ENCODE measurements around the gene PCDHA6.
"Not testable (repeated sequence)": the region's sequence is repeated elsewhere in the genome, so short reads cannot be mapped to it uniquely, and the experiment has no call there.

PCDHA6 gene, protein sequence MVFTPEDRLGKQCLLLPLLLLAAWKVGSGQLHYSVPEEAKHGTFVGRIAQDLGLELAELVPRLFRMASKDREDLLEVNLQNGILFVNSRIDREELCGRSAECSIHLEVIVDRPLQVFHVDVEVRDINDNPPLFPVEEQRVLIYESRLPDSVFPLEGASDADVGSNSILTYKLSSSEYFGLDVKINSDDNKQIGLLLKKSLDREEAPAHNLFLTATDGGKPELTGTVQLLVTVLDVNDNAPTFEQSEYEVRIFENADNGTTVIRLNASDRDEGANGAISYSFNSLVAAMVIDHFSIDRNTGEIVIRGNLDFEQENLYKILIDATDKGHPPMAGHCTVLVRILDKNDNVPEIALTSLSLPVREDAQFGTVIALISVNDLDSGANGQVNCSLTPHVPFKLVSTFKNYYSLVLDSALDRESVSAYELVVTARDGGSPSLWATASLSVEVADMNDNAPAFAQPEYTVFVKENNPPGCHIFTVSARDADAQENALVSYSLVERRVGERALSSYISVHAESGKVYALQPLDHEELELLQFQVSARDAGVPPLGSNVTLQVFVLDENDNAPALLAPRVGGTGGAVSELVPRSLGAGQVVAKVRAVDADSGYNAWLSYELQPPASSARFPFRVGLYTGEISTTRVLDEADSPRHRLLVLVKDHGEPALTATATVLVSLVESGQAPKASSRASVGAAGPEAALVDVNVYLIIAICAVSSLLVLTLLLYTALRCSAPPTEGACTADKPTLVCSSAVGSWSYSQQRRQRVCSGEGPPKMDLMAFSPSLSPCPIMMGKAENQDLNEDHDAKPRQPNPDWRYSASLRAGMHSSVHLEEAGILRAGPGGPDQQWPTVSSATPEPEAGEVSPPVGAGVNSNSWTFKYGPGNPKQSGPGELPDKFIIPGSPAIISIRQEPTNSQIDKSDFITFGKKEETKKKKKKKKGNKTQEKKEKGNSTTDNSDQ

DNA sequence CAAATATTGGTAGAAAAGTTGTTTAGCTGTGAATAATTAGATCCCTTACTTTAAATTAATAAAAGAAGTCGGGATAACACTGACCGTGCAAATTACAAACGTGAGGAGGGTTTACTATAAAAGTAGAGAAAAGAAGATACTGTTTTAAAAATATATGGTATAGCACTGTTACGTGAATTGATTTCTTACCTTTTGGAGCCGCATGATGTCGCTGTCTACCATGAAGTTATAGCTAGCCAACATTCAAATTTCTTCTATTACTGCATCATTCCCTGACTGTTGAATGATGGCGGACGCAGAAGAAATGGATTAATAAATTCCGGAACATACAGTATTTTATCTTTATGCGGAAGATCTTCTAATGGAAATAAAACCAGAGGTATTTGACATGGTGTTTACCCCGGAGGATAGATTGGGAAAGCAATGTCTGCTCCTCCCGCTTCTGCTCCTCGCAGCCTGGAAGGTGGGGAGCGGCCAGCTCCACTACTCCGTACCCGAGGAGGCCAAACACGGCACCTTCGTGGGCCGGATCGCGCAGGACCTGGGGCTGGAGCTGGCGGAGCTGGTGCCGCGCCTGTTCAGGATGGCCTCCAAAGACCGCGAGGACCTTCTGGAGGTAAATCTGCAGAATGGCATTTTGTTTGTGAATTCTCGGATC lies at the start of gene PCDHA6:
TSS of gene PCDHA6 (plus strand) at position 257 of the 658 bp plus-strand sequence. CDS start at position 389, 132 bp downstream.
- no peak for DNase-seq

DNA sequence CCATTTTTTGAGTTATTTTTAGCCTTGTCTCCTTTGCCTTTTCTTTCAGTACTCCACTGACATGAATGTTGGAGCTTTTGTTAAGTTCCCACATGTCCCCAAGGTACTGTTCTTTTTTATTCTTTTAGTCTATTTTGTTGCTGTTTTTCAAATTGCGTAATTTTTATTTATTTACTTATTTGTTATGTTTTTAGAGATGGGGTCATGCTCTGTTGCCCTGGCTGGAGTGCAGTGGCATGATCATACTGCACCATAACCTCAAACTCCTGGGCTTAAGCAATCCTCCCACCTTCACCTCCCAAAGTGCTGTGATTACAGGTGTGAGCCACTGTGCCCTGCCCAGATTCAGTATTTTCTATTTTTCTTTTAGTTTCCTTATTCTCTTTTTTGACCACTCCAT lies 47.2 kb upstream of the PCDHA6 start:
- no peak for DNase-seq

DNA sequence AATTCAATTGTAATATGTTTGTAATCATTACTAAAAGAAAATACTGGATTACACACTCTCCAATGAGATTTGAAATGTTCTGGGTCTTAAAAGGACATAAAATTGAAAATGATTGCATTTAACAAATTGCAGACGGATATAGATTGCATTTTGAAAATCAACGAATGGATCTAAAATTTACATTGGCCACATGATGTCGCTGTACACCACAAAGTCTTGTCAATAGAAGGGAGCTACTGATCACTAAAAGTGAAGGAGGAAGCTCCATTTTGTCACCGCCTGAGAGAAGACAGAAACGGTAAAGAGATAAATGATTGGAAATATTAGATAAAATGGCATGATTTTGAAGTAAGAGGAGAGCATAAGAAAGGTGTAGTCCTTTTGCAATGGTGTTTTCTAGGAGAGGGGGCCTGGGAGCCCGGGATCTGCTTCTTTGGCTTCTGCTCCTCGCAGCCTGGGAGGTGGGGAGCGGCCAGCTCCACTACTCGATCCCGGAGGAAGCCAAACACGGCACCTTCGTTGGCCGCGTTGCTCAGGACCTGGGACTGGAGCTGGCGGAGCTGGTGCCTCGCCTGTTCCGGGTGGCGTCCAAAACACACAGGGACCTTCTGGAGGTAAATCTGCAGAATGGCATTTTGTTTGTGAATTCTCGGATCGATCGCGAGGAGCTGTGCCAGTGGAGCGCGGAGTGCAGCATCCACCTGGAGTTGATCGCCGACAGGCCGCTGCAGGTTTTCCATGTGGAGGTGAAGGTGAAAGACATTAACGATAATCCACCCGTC lies 41.7 kb upstream of the PCDHA6 start, which contains the start of gene PCDHA1:
TSS of gene PCDHA1 (plus strand) at position 236 of the 782 bp plus-strand sequence.
- DNase-seq, result no peak

GRCh38 chr5:140787422-140787821 lies 40.3 kb upstream of the PCDHA6 start:
- not testable (repeated sequence) for DNase-seq

DNA sequence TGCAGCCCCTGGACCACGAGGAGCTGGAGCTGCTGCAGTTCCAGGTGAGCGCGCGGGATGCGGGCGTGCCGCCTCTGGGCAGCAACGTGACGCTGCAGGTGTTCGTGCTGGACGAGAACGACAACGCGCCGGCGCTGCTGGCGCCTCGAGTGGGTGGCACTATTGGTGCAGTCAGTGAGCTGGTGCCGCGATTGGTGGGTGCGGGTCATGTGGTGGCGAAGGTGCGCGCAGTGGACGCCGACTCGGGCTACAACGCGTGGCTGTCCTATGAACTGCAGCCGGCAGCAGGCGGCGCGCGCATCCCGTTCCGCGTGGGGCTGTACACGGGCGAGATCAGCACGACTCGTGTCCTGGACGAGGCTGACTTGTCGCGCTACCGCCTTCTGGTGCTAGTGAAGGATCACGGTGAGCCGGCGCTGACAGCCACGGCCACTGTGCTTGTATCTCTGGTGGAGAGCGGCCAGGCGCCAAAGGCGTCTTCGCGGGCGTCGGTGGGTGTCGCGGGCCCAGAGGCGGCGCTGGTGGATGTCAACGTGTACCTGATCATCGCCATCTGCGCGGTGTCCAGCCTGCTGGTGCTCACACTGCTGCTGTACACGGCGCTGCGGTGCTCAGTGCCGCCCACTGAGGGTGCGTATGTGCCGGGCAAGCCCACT lies 39.8 kb upstream of the PCDHA6 start:
- not testable (repeated sequence) for DNase-seq

GRCh38 chr5:140791089-140791488 lies 36.7 kb upstream of the PCDHA6 start:
- no peak for DNase-seq

DNA sequence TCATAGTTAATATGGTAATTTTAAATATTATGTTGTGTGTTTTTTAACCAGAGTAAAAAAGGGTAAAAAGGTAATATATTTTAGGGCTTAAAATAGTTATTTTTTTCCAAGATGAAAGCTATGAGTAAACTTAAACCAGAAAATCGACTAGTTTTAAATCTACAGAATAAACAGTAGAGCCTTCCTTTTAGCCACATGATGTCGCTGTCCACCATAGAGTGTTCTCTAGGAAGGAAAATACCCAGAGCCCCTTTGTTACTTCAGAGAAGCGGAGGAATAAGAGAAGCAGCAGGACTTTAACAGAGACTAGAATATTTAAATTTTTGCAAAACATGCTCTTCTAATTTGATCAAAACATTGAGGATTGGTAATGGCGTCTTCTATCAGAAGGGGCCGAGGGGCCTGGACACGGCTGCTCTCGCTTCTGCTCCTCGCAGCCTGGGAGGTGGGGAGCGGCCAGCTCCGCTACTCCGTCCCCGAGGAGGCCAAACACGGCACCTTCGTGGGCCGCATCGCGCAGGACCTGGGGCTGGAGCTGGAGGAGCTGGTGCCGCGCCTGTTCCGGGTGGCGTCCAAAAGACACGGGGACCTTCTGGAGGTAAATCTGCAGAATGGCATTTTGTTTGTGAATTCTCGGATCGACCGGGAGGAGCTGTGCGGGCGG lies 33.0 kb upstream of the PCDHA6 start, which contains the start of gene PCDHA2:
TSS of gene PCDHA2 (plus strand) at position 258 of the 664 bp plus-strand sequence.
- no peak for DNase-seq

DNA sequence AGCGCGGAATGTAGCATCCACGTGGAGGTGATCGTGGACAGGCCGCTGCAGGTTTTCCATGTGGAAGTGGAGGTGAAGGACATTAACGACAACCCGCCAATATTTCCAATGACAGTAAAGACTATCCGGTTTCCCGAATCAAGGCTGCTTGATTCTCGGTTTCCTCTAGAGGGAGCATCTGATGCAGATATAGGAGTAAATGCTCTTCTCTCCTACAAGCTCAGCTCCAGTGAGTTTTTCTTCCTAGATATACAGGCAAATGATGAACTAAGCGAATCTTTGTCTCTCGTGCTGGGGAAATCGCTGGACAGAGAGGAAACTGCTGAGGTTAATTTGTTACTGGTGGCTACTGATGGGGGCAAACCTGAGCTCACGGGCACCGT lies 32.5 kb upstream of the PCDHA6 start:
- DNase-seq, result no peak

GRCh38 chr5:140796072-140796717 lies 31.6 kb upstream of the PCDHA6 start:
- DNase-seq, result not testable (repeated sequence)

DNA sequence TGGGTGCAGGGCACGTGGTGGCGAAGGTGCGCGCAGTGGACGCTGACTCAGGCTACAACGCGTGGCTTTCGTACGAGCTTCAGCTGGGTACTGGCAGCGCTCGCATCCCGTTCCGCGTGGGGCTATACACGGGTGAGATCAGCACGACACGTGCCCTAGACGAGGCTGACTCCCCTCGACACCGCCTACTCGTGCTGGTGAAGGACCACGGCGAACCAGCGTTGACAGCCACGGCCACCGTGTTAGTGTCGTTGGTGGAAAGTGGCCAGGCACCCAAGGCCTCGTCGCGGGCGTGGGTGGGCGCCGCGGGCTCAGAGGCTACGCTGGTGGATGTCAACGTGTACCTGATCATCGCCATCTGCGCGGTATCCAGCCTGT lies 31.1 kb upstream of the PCDHA6 start:
- no peak for DNase-seq

- DNase-seq, result no peak
Observed at GRCh38 chr5:140800816-140801493, 26.8 kb upstream of the PCDHA6 start, which contains the start of gene PCDHA3. Gene PCDHA3, plus strand, starts transcription at chr5:140801057.

- DNase-seq, result no peak
Observed at GRCh38 chr5:140801494-140801841, 26.3 kb upstream of the PCDHA6 start.

DNA sequence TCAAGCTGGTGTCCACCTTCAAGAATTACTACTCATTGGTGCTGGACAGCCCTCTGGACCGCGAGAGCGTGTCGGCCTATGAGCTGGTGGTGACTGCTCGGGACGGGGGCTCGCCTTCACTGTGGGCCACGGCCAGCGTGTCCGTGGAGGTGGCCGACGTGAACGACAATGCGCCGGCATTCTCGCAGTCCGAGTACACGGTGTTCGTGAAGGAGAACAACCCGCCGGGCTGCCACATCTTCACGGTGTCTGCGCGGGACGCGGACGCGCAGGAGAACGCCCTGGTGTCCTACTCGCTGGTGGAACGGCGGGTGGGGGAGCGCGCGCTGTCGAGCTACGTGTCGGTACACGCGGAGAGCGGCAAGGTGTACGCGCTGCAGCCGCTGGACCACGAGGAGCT lies 25.4 kb upstream of the PCDHA6 start:
- not testable (repeated sequence) for DNase-seq

- no peak for DNase-seq
Observed at GRCh38 chr5:140802781-140803271, 24.9 kb upstream of the PCDHA6 start.

DNA sequence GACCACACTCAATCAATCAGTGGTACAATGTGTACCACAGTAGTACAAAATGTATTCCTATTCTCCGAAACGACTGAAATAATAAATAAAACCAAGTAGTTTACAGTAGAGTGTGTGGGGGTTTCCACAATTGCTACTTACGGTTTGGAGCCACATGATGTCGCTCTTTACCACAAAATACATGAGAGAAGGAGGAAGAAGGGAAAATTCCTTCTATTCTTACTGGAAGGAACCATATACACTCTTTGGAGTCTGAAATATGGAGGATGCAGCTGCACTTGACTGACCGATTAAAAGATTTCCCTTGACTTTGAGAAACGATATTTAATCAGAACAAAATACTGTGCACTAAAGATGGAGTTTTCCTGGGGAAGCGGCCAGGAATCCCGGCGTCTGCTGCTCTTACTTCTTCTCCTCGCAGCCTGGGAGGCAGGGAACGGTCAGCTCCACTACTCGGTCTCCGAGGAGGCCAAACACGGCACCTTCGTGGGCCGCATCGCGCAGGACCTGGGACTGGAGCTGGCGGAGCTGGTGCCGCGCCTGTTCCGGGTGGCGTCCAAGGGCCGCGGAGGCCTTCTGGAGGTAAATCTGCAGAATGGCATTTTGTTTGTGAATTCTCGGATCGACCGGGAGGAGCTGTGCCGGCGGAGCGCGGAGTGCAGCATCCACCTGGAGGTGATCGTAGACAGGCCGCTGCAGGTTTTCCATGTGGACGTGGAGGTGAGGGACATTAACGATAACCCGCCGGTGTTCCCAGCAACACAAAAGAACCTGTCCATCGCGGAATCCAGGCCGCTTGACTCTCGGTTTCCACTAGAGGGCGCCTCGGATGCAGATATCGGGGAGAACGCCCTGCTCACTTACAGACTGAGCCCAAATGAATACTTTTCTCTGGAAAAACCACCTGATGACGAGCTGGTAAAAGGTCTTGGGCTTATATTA lies 20.7 kb upstream of the PCDHA6 start, which contains the start of gene PCDHA4:
TSS of gene PCDHA4 (plus strand) at position 235 of the 942 bp plus-strand sequence.
- no peak for DNase-seq

DNA sequence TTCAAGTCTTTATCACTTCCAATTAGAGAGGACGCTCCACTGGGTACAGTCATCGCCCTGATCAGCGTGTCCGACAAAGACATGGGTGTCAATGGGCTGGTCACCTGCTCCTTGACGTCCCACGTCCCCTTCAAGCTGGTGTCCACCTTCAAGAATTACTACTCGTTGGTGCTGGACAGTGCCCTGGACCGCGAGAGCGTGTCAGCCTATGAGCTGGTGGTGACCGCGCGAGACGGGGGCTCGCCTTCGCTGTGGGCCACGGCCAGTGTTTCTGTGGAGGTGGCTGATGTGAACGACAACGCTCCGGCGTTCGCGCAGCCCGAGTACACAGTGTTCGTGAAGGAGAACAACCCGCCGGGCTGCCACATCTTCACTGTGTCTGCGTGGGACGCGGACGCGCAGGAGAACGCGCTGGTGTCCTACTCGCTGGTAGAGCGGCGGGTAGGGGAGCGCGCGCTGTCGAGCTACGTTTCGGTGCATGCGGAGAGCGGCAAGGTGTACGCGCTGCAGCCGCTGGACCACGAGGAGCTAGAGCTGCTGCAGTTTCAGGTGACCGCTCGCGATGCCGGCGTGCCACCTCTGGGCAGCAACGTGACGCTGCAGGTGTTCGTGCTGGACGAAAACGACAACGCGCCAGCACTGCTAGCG lies 19.4 kb upstream of the PCDHA6 start:
- not testable (repeated sequence) for DNase-seq

DNA sequence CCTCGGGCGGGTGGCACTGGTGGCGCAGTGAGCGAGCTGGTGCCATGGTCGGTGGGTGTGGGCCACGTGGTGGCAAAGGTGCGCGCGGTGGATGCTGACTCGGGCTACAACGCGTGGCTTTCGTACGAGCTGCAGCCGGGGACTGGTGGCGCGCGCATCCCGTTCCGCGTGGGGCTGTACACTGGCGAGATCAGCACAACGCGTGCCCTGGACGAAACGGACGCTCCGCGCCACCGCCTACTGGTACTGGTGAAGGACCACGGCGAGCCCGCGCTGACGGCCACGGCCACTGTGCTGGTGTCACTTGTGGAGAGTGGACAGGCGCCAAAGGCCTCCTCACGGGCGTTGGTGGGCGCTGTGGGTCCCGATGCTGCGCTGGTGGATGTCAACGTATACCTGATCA lies 18.9 kb upstream of the PCDHA6 start:
- no peak for DNase-seq

Measured in CD4-positive, alpha-beta T cell treated with Interleukin-4 for 1 hour (primary cell).